ENCODE data around the gene MFNG. TPM values are rescaled to one million over a fixed set of nuclear protein-coding genes. Genes with fewer than 3 reads are reported as not detected.

Gene MFNG
- total and polyA plus RNA-seq, 2 donors (not counting 1 experiment from before 2014, with no cell fraction given) = 0.15 TPM; not detected in 1

DNA sequence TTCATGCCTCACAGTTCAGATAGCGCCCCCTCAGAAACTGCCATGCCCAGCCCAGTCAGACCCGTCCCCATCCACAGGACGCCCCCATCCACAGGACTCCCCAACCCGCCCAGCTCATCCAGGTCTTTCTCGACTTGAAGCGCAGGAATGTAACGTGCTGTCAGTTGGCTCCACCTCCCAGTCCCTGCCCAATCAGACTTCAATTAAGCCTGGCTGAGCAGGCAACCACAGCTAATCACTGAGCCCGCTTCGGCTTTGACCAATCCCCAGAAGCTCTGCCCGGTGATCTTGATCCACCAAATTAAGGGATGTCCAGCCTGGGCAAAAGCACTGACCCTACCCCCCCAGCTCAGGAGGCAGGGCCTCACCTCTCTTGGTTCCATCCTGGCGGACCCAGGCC is 10.5 kb upstream of the MFNG start:
- H3K36me3 ChIP-seq (ENCODE audit: control insufficient read depth, insufficient read depth, low read length) = no peaks in the 10 kb centered on the region
- H4K20me1 ChIP-seq (ENCODE audit: control insufficient read depth, extremely low read depth, insufficient read depth, low read length) = no peaks in the 10 kb centered on the region
- TF ChIP-seq, protein P1, sequence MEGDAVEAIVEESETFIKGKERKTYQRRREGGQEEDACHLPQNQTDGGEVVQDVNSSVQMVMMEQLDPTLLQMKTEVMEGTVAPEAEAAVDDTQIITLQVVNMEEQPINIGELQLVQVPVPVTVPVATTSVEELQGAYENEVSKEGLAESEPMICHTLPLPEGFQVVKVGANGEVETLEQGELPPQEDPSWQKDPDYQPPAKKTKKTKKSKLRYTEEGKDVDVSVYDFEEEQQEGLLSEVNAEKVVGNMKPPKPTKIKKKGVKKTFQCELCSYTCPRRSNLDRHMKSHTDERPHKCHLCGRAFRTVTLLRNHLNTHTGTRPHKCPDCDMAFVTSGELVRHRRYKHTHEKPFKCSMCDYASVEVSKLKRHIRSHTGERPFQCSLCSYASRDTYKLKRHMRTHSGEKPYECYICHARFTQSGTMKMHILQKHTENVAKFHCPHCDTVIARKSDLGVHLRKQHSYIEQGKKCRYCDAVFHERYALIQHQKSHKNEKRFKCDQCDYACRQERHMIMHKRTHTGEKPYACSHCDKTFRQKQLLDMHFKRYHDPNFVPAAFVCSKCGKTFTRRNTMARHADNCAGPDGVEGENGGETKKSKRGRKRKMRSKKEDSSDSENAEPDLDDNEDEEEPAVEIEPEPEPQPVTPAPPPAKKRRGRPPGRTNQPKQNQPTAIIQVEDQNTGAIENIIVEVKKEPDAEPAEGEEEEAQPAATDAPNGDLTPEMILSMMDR (conservative IDR thresholded peaks at IDR 0.05 in 1 of 2, IDR thresholded peaks at IDR 0.05 in 1 of 2; ENCODE audit: low read depth in 1 of 2, low read length in 2 of 2) = no peak
- no peak for TF ChIP-seq EZH2 (IDR thresholded peaks at IDR 0.05; ENCODE audit: low read length, missing control alignments)

DNA sequence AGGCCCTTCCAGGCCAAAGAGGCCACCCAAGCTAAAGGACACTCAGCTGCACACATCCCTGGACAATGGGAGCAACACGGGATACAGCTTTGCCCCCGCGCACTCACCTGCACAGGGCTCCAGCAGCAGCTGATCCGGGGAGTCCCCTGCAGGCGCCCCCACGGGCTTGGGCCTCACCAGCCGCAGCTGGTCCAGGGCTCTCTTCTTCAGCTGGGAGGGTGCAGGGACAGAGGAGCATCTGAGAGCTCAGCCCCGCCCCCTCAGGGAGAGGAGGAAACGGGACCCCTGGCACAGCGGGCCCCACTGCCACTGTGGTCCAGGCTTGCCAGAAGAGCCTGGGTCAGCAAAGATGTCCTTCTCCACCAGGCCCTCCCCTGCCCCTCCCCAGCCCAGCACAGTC is 7.8 kb upstream of the MFNG start:
- no peak for TF ChIP-seq EZH2 (IDR thresholded peaks at IDR 0.05; ENCODE audit: low read length, missing control alignments)
- TF ChIP-seq, protein P1 (conservative IDR thresholded peaks at IDR 0.05 in 1 of 2, IDR thresholded peaks at IDR 0.05 in 1 of 2; ENCODE audit: low read depth in 1 of 2, low read length in 2 of 2) = no peak
- H4K20me1 ChIP-seq (ENCODE audit: control insufficient read depth, extremely low read depth, insufficient read depth, low read length) = no peaks in the 10 kb centered on the region
- H3K27ac ChIP-seq (ENCODE audit: insufficient read depth, low read length) = no peak overlapping the region
- no peak overlapping the region for H3K4me3 ChIP-seq (replicated peaks in 1 of 4; ENCODE audit: control extremely low read depth in 1 of 4, insufficient read depth in 1 of 4, low read depth in 3 of 4, low read length in 4 of 4)
- no peak overlapping the region for H2AFZ ChIP-seq (ENCODE audit: low read length)
- no peak for DNase-seq (ENCODE audit: low read depth in 2 of 2)
- no peaks in the 10 kb centered on the region for H3K36me3 ChIP-seq (ENCODE audit: control insufficient read depth, insufficient read depth, low read length)
- no peaks in the 10 kb centered on the region for H3K9me3 ChIP-seq (ENCODE audit: control insufficient read depth, insufficient read depth, low read depth, low read length)
- H3K4me2 ChIP-seq (ENCODE audit: extremely low read depth, insufficient read depth, low read length) = no peak overlapping the region
- H3K79me2 ChIP-seq (ENCODE audit: control insufficient read depth, insufficient read depth, low read length) = no peaks in the 10 kb centered on the region
- H3K27me3 ChIP-seq (ENCODE audit: control insufficient read depth, insufficient read depth, low read length) = no peaks in the 10 kb centered on the region
- no peak overlapping the region for H3K9ac ChIP-seq (ENCODE audit: insufficient read depth, low read length)
- H3K4me1 ChIP-seq (ENCODE audit: control insufficient read depth, extremely low read depth, insufficient read depth, low read length) = peaks cover 8% of the 10 kb centered on the region

More for the DNA sequence above, 10.5 kb upstream of the MFNG start:
- Histone ChIP-seq H3K79me2 (ENCODE audit: control insufficient read depth, insufficient read depth, low read length) (no peaks in the 10 kb centered on the region), H3K4me2 (ENCODE audit: extremely low read depth, insufficient read depth, low read length) (peak overlapping the region; percentile 32), H3K4me1 (ENCODE audit: control insufficient read depth, extremely low read depth, insufficient read depth, low read length) (peaks cover 14% of the 10 kb centered on the region), H3K4me3 (replicated peaks in 1 of 4; ENCODE audit: control extremely low read depth in 1 of 4, insufficient read depth in 1 of 4, low read depth in 3 of 4, low read length in 4 of 4) (no peak overlapping the region), H3K9ac (ENCODE audit: insufficient read depth, low read length) (no peak overlapping the region), H3K27ac (ENCODE audit: insufficient read depth, low read length) (peak overlapping the region; percentile 47), H3K9me3 (ENCODE audit: control insufficient read depth, insufficient read depth, low read depth, low read length) (no peaks in the 10 kb centered on the region), H2AFZ (ENCODE audit: low read length) (no peak overlapping the region), H3K27me3 (ENCODE audit: control insufficient read depth, insufficient read depth, low read length) (no peaks in the 10 kb centered on the region)
- peak in 1 of 2 donors; percentile 90 for DNase-seq (ENCODE audit: low read depth in 2 of 2)

DNA sequence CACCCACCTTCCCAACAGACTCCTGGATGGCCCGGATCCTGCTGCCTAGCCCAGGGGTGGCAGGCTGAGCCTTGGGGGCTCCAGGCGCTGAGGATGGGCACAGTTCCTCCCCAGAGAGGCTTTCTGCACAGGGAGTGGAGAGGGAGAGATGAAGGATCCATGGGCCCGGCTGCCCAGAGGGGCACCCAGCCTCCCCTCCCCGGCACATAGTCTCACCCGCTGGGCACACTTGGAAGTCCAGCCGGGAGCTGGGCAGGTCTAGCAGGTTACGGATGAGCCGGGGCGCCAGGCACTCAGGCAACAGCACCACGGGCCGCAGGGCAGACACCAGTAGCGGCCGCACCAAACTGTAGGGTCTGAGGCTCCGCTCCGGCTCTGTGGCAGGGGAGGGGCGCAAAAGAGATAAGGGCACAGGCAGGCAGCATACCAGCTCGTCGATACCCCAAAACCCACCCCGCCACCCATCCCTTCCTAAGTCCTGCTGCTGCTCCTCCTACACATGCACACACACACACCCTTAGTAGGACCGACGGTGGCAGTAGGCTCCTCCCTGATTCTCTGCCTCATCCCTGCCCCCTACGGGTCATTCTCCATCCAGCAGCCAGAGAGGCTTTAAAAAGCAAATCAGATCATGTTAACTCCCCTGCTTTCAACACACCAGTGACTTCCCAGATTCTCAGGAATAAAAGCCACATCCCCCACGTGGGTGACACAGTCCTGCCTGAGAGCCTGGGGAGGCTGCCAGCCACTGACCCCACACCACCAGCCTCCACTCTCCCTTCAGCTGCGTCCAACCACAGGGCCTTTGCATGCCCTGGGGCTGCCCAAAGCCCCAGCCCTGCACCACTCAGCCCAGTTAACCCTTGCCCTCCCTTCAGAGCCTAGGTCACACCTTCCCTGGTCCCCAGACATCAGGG is 6.5 kb upstream of the MFNG start:
- peaks cover 6% of the 10 kb centered on the region for H3K4me1 ChIP-seq (ENCODE audit: control insufficient read depth, extremely low read depth, insufficient read depth, low read length)
- peak; percentile 46 to 48 for DNase-seq (ENCODE audit: low read depth in 2 of 2)
- H3K4me3 ChIP-seq (replicated peaks in 1 of 4; ENCODE audit: control extremely low read depth in 1 of 4, insufficient read depth in 1 of 4, low read depth in 3 of 4, low read length in 4 of 4) = no peak overlapping the region
- H4K20me1 ChIP-seq (ENCODE audit: control insufficient read depth, extremely low read depth, insufficient read depth, low read length) = no peaks in the 10 kb centered on the region
- no peaks in the 10 kb centered on the region for H3K79me2 ChIP-seq (ENCODE audit: control insufficient read depth, insufficient read depth, low read length)
- H3K9ac ChIP-seq (ENCODE audit: insufficient read depth, low read length) = no peak overlapping the region
- no peaks in the 10 kb centered on the region for H3K36me3 ChIP-seq (ENCODE audit: control insufficient read depth, insufficient read depth, low read length)
- TF ChIP-seq EZH2 (IDR thresholded peaks at IDR 0.05; ENCODE audit: low read length, missing control alignments) = no peak
- TF ChIP-seq, protein P1 (conservative IDR thresholded peaks at IDR 0.05 in 1 of 2, IDR thresholded peaks at IDR 0.05 in 1 of 2; ENCODE audit: low read depth in 1 of 2, low read length in 2 of 2) = peak; percentile 37 to 66
- H3K9me3 ChIP-seq (ENCODE audit: control insufficient read depth, insufficient read depth, low read depth, low read length) = no peaks in the 10 kb centered on the region
- H3K27ac ChIP-seq (ENCODE audit: insufficient read depth, low read length) = no peak overlapping the region
- no peaks in the 10 kb centered on the region for H3K27me3 ChIP-seq (ENCODE audit: control insufficient read depth, insufficient read depth, low read length)
- H3K4me2 ChIP-seq (ENCODE audit: extremely low read depth, insufficient read depth, low read length) = no peak overlapping the region
- no peak overlapping the region for H2AFZ ChIP-seq (ENCODE audit: low read length)
